Measurements from ENCODE around the gene FBXO45.
"Not testable (repeated sequence)": the region's sequence is repeated elsewhere in the genome, so short reads cannot be mapped to it uniquely, and the experiment has no call there.

FBXO45 gene

GRCh38 chr3:196620161-196620604 lies 51.7 kb downstream of the FBXO45 start:
- no peak for DNase-seq

GRCh38 chr3:196620684-196621083 lies 52.2 kb downstream of the FBXO45 start:
- DNase-seq: no peak

- DNase-seq: no peak
Observed at GRCh38 chr3:196621611-196622010, 53.2 kb downstream of the FBXO45 start.

GRCh38 chr3:196624067-196624790 lies 55.8 kb downstream of the FBXO45 start:
- DNase-seq: peak in 1 of 2 donors; percentile 34

GRCh38 chr3:196624907-196625306 lies 56.4 kb downstream of the FBXO45 start:
- DNase-seq: no peak

GRCh38 chr3:196625331-196625730 lies 56.9 kb downstream of the FBXO45 start:
- DNase-seq: no peak

- no peak for DNase-seq
Observed at GRCh38 chr3:196627918-196628231, 59.4 kb downstream of the FBXO45 start.

GRCh38 chr3:196629228-196629627 lies 60.8 kb downstream of the FBXO45 start:
- no peak for DNase-seq

- no peak for DNase-seq
Observed at GRCh38 chr3:196631682-196632045, 63.2 kb downstream of the FBXO45 start.

GRCh38 chr3:196632046-196632751 lies 63.7 kb downstream of the FBXO45 start:
- DNase-seq: peak; percentile 83 to 88

GRCh38 chr3:196633555-196634151 lies 65.2 kb downstream of the FBXO45 start:
- DNase-seq: no peak

- no peak for DNase-seq
Observed at GRCh38 chr3:196634224-196634623, 65.8 kb downstream of the FBXO45 start.

GRCh38 chr3:196634829-196635228 lies 66.4 kb downstream of the FBXO45 start:
- DNase-seq: no peak

GRCh38 chr3:196636369-196637349 lies 68.2 kb downstream of the FBXO45 start:
- DNase-seq: no peak

GRCh38 chr3:196637941-196638340 lies 69.5 kb downstream of the FBXO45 start:
- not testable (repeated sequence) for DNase-seq

Data from stimulated activated CD4-positive, alpha-beta T cell treated with anti-CD3 and anti-CD28 coated beads, Interleukin-2, amount 100 ng/mL, for 24 hours (primary cell).